ENCODE results near the gene GRM3. TPM values are rescaled to one million over a fixed set of nuclear protein-coding genes. Genes with fewer than 3 reads are reported as not detected.
A peak's percentile ranks its signal among the peaks of the same experiment; 100 is the strongest.

GRM3 gene
- total and polyA plus RNA-seq, 2 donors (not counting 1 experiment from before 2014, with no cell fraction given), result not detected

GRCh38 chr7:86908948-86909347, 265.2 kb downstream of the GRM3 start:
- Histone ChIP-seq H3K4me1 (ENCODE audit: control insufficient read depth, extremely low read depth, insufficient read depth, low read length) (no peaks in the 10 kb centered on the region), H3K27me3 (ENCODE audit: control insufficient read depth, insufficient read depth, low read length) (no peaks in the 10 kb centered on the region), H3K79me2 (ENCODE audit: control insufficient read depth, insufficient read depth, low read length) (no peaks in the 10 kb centered on the region), H3K9ac (ENCODE audit: insufficient read depth, low read length) (no peak overlapping the region), H3K9me3 (ENCODE audit: control insufficient read depth, insufficient read depth, low read depth, low read length) (no peaks in the 10 kb centered on the region), H3K27ac (ENCODE audit: insufficient read depth, low read length) (no peak overlapping the region), H3K4me3 (replicated peaks in 1 of 4; ENCODE audit: control extremely low read depth in 1 of 4, insufficient read depth in 1 of 4, low read depth in 3 of 4, low read length in 4 of 4) (no peak overlapping the region), H4K20me1 (ENCODE audit: control insufficient read depth, extremely low read depth, insufficient read depth, low read length) (no peaks in the 10 kb centered on the region), H3K36me3 (ENCODE audit: control insufficient read depth, insufficient read depth, low read length) (no peaks in the 10 kb centered on the region), H2AFZ (ENCODE audit: low read length) (no peak overlapping the region), H3K4me2 (ENCODE audit: extremely low read depth, insufficient read depth, low read length) (no peak overlapping the region)
- DNase-seq (ENCODE audit: low read depth in 2 of 2), result peak; percentile 1 to 4
- TF ChIP-seq CTCF (conservative IDR thresholded peaks at IDR 0.05 in 1 of 2, IDR thresholded peaks at IDR 0.05 in 1 of 2; ENCODE audit: low read depth in 1 of 2, low read length in 2 of 2), result no peak
- no peak for TF ChIP-seq EZH2 (IDR thresholded peaks at IDR 0.05; ENCODE audit: low read length, missing control alignments)

GRCh38 chr7:86911659-86912058, 267.9 kb downstream of the GRM3 start:
- Histone ChIP-seq H3K36me3 (ENCODE audit: control insufficient read depth, insufficient read depth, low read length) (no peaks in the 10 kb centered on the region), H4K20me1 (ENCODE audit: control insufficient read depth, extremely low read depth, insufficient read depth, low read length) (no peaks in the 10 kb centered on the region), H3K79me2 (ENCODE audit: control insufficient read depth, insufficient read depth, low read length) (no peaks in the 10 kb centered on the region), H2AFZ (ENCODE audit: low read length) (no peak overlapping the region), H3K27ac (ENCODE audit: insufficient read depth, low read length) (no peak overlapping the region), H3K4me1 (ENCODE audit: control insufficient read depth, extremely low read depth, insufficient read depth, low read length) (no peaks in the 10 kb centered on the region), H3K9ac (ENCODE audit: insufficient read depth, low read length) (no peak overlapping the region), H3K9me3 (ENCODE audit: control insufficient read depth, insufficient read depth, low read depth, low read length) (no peaks in the 10 kb centered on the region), H3K4me3 (replicated peaks in 1 of 4; ENCODE audit: control extremely low read depth in 1 of 4, insufficient read depth in 1 of 4, low read depth in 3 of 4, low read length in 4 of 4) (no peak overlapping the region), H3K4me2 (ENCODE audit: extremely low read depth, insufficient read depth, low read length) (no peak overlapping the region), H3K27me3 (ENCODE audit: control insufficient read depth, insufficient read depth, low read length) (no peaks in the 10 kb centered on the region)
- TF ChIP-seq CTCF (conservative IDR thresholded peaks at IDR 0.05 in 1 of 2, IDR thresholded peaks at IDR 0.05 in 1 of 2; ENCODE audit: low read depth in 1 of 2, low read length in 2 of 2), result no peak
- no peak for TF ChIP-seq EZH2 (IDR thresholded peaks at IDR 0.05; ENCODE audit: low read length, missing control alignments)
- no peak for DNase-seq (ENCODE audit: low read depth in 2 of 2)

GRCh38 chr7:86913709-86914108, 270.0 kb downstream of the GRM3 start:
- H3K4me1 ChIP-seq (ENCODE audit: control insufficient read depth, extremely low read depth, insufficient read depth, low read length), result no peaks in the 10 kb centered on the region
- no peaks in the 10 kb centered on the region for H3K9me3 ChIP-seq (ENCODE audit: control insufficient read depth, insufficient read depth, low read depth, low read length)
- H3K4me3 ChIP-seq (replicated peaks in 1 of 4; ENCODE audit: control extremely low read depth in 1 of 4, insufficient read depth in 1 of 4, low read depth in 3 of 4, low read length in 4 of 4), result no peak overlapping the region
- H3K27ac ChIP-seq (ENCODE audit: insufficient read depth, low read length), result no peak overlapping the region
- H3K9ac ChIP-seq (ENCODE audit: insufficient read depth, low read length), result no peak overlapping the region
- no peaks in the 10 kb centered on the region for H3K36me3 ChIP-seq (ENCODE audit: control insufficient read depth, insufficient read depth, low read length)
- H3K27me3 ChIP-seq (ENCODE audit: control insufficient read depth, insufficient read depth, low read length), result no peaks in the 10 kb centered on the region
- no peak overlapping the region for H2AFZ ChIP-seq (ENCODE audit: low read length)
- TF ChIP-seq CTCF (conservative IDR thresholded peaks at IDR 0.05 in 1 of 2, IDR thresholded peaks at IDR 0.05 in 1 of 2; ENCODE audit: low read depth in 1 of 2, low read length in 2 of 2) (no peak), EZH2 (IDR thresholded peaks at IDR 0.05; ENCODE audit: low read length, missing control alignments) (no peak)
- no peaks in the 10 kb centered on the region for H3K79me2 ChIP-seq (ENCODE audit: control insufficient read depth, insufficient read depth, low read length)
- H3K4me2 ChIP-seq (ENCODE audit: extremely low read depth, insufficient read depth, low read length), result no peak overlapping the region
- DNase-seq (ENCODE audit: low read depth in 2 of 2), result peak in 1 of 2 donors; percentile 56
- no peaks in the 10 kb centered on the region for H4K20me1 ChIP-seq (ENCODE audit: control insufficient read depth, extremely low read depth, insufficient read depth, low read length)
